Right lobe of liver (tissue), 6 donors: Measurements from ENCODE around the gene CYBA. TPM values are rescaled to one million over a fixed set of nuclear protein-coding genes. Genes with fewer than 3 reads are reported as not detected.

Source experiments
- ATAC-seq, 4 donors: fragments of 200-7000 bp; cut with Tn5 transposase; one replicate each; pipeline ENCODE4 v1.9.1; 2020; ENCODE audit warnings: mild to moderate bottlenecking in 4 of 4, moderate library complexity in 4 of 4
- DNase-seq, 3 donors: peaks; one replicate each; pipeline ENCODE4 v3.0.0-alpha.2; 2020
- H3K27ac ChIP-seq, 3 donors: fragments of 200-600 bp; one replicate each; pipeline ENCODE4 v1.8.0; 2022
- H3K27me3 ChIP-seq, 2 donors: fragments of 200-600 bp; one replicate each; pipeline ENCODE4 v1.8.0; 2022
- H3K36me3 ChIP-seq, 4 donors: fragments of 200-600 bp; sonication (generic) in 1 of 4; one replicate each; pipeline versions ENCODE4 v1.5.1 to v1.8.0; 2017 to 2022; ENCODE audit warnings: control low read depth in 1 of 4
- H3K4me1 ChIP-seq, 4 donors: fragments of 200-600 bp; sonication (generic) in 1 of 4; one replicate each; pipeline versions ENCODE4 v1.5.1 to v1.8.0; 2017 to 2022; ENCODE audit warnings: control low read depth in 1 of 4
- H3K4me3 ChIP-seq, 3 donors: fragments of 200-600 bp; one replicate each; pipeline ENCODE4 v1.8.0; 2022
- H3K9me3 ChIP-seq, 4 donors: fragments of 200-600 bp; sonication (generic) in 1 of 4; one replicate each; pipeline versions ENCODE4 v1.5.1 to v1.8.0; 2017 to 2022; ENCODE audit warnings: control low read depth in 1 of 4
- CTCF ChIP-seq, 4 donors: fragments of 200-600 bp in 3 of 4; fragments of 450-650 bp in 1 of 4; IDR thresholded peaks; one replicate each; pipeline versions ENCODE4 v1.5.1 to v1.8.0; 2016 to 2022; ENCODE audit warnings: antibody characterized with exemption in 4 of 4, mild to moderate bottlenecking in 2 of 4
- POLR2A ChIP-seq: fragments of 450-650 bp; IDR thresholded peaks from one replicate; pipeline ENCODE4 v1.6.1; 2017; ENCODE audit warnings: antibody characterized with exemption, mild to moderate bottlenecking
- WGBS: methylation state at CpG from one replicate; pipeline ENCODE4 v1.1.6; 2018; ENCODE audit warnings: low coverage, low lambda C conversion rate; ENCODE audit not compliant: insufficient coverage; ENCODE audit errors: missing lambda C conversion rate; 5-methylcytosine and 5-hydroxymethylcytosine counted together
- intact Hi-C, 2 donors: fragments of 100-400 bp; cut with DNase I; formaldehyde crosslinking; loops; one replicate each; pipeline versions ENCODE4 v1.11.2 to v1.14.1; 2022
- total RNA-seq, 6 experiments: library from RNA; depleted of rRNA in 2 of 6; stranded (reverse); fragments of >200 nt in 2 of 6; fragmentation: NEBNext Ultra II Directional in 3 of 6; extraction: Animal tissue kit (Norgen Biotek cat#: 25700) in 3 of 6; gene quantifications; one replicate each; pipeline versions ENCODE4 v1.1.0 to v1.2.4, GENCODE V29; 2016 to 2023
- donor health status: DM: no; HTN: yes; CAD: no.
- donor health status: DM: no; HTN: no; CAD: no.
- donor health status: DM: no; HTN: no; CAD: no.
- donor health status: DM: no; HTN: yes; CAD: no.
- donor health status: DM: no; HTN: yes; CAD: no.

The CYBA gene
- total RNA-seq, 6 experiments from 2014 or later: 22.8 to 70.0 (median 41.3) TPM

- ATAC-seq (no peak), DNase-seq (no peak)
- no peaks in the 10 kb centered on the region for H3K9me3 ChIP-seq
- H3K4me1 ChIP-seq: peaks cover 0 to 11% (median 5%) of the 10 kb centered on the region in 4 donors
- no peak overlapping the region for H3K4me3 ChIP-seq
- no peak for TF ChIP-seq CTCF (IDR thresholded peaks at IDR 0.05)
- TF ChIP-seq POLR2A: no peak
- H3K36me3 ChIP-seq: peaks cover 0 to 18% (median 4%) of the 10 kb centered on the region in 4 donors
- intact Hi-C loops: no loop called here
- H3K27me3 ChIP-seq: no peaks in the 10 kb centered on the region
- no peak overlapping the region for H3K27ac ChIP-seq
- WGBS: 86% methylated on average over 4 of the region's 6 CpGs
These were observed 56.9 kb downstream of the CYBA start for GRCh38 chr16:88593910-88594309.

GRCh38 chr16:88593489-88593888 lies 57.4 kb downstream of the CYBA start:
- Histone ChIP-seq H3K27ac (no peak overlapping the region), H3K4me3 (no peak overlapping the region), H3K4me1 (peaks cover 0 to 11% (median 5%) of the 10 kb centered on the region in 4 donors), H3K27me3 (no peaks in the 10 kb centered on the region), H3K36me3 (peaks cover 0 to 17% (median 4%) of the 10 kb centered on the region in 4 donors), H3K9me3 (no peaks in the 10 kb centered on the region)
- ATAC-seq (no peak), DNase-seq (no peak)
- TF ChIP-seq CTCF (IDR thresholded peaks at IDR 0.05): no peak
- TF ChIP-seq POLR2A: no peak
- 88% methylated on average over 6 of the region's 11 CpGs for WGBS
- intact Hi-C loops: no loop called here

Other genes with a start within 250 kb of the CYBA start
- gene ZFPM1, start 197.8 kb downstream of the CYBA start, total RNA-seq: 10 to 100 TPM in 2 of 6 experiments, 1 to 10 TPM in 4; 3.8 to 15.5 (median 8.3) TPM
- gene ZC3H18, start 80.7 kb downstream of the CYBA start, total RNA-seq: 10 to 100 TPM in 5 of 6 experiments, 1 to 10 TPM in 1; 8.7 to 22.8 (median 16.4) TPM
- gene IL17C, start 12.5 kb downstream of the CYBA start, total RNA-seq: not detected
- gene MVD, start 12.0 kb upstream of the CYBA start, total RNA-seq: 10 to 100 TPM; 10.2 to 57.1 (median 15.2) TPM
- under 1 TPM; 0.15 to 0.98 (median 0.35) TPM for gene SNAI3, start 35.5 kb upstream of the CYBA start, total RNA-seq
- gene RNF166, start 55.4 kb upstream of the CYBA start, total RNA-seq: 10 to 100 TPM in 2 of 6 experiments, 1 to 10 TPM in 4; 8.1 to 12.8 (median 10.0) TPM
- 1 to 10 TPM; 5.0 to 9.5 (median 8.2) TPM for gene CTU2, start 55.5 kb upstream of the CYBA start, total RNA-seq
- gene PIEZO1, start 134.2 kb upstream of the CYBA start, total RNA-seq: 10 to 100 TPM; 48.9 to 91.9 (median 64.4) TPM
- gene CDT1, start 152.7 kb upstream of the CYBA start, total RNA-seq: 1 to 10 TPM in 2 of 6 experiments, under 1 TPM in 4; 0.22 to 9.6 (median 0.42) TPM
- gene APRT, start 160.9 kb upstream of the CYBA start, total RNA-seq: 100 to 1,000 TPM in 2 of 6 experiments, 10 to 100 TPM in 4; 61.4 to 120 (median 74.1) TPM
- gene GALNS, start 205.9 kb upstream of the CYBA start, total RNA-seq: 10 to 100 TPM in 5 of 6 experiments, 1 to 10 TPM in 1; 9.2 to 20.6 (median 16.5) TPM
- 10 to 100 TPM; 15.1 to 25.5 (median 20.1) TPM for gene TRAPPC2L, start 206.1 kb upstream of the CYBA start, total RNA-seq
- gene PABPN1L, start 215.6 kb upstream of the CYBA start, total RNA-seq: under 1 TPM in 1 of 6 experiments, not detected in 5; 0.37 TPM